Measurements from ENCODE around the gene ORC4.

The ORC4 gene

DNA sequence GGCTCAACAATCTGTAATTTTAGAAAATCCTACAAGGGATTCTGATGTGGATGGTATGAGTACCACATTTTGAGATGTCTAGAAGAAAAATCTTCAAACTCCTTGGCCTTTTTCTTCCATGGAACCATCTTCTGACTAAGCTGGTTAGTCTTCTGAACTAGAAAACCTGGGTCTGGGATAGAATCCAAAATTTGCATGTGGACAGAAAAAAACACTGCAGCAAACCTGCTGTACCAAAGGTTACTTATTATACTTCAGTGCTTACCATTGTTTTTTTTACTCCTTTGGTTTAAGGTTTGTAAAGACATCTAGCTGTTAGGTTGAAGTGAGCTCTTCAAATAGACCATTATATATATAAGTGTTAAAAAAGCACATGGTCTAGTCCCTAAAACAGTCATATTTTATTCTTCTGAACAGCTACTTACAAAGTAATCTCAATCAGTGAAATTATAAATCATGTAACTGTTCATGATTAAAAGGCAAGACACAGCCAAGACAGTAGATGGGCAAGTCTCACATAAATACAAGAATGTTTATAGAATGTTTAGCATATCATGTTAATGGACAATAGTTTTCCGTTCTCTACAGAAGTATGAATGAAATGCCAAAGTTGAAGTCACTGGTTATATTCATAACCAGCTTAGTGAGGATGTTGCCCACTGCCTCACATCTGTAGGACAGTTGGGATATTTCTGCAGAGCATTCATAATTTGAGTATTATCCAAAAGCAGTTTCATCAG lies 85.5 kb downstream of the ORC4 start:
- DNase-seq (ENCODE audit: low read depth in 1 of 2, low spot score in 1 of 2) = no peak

DNA sequence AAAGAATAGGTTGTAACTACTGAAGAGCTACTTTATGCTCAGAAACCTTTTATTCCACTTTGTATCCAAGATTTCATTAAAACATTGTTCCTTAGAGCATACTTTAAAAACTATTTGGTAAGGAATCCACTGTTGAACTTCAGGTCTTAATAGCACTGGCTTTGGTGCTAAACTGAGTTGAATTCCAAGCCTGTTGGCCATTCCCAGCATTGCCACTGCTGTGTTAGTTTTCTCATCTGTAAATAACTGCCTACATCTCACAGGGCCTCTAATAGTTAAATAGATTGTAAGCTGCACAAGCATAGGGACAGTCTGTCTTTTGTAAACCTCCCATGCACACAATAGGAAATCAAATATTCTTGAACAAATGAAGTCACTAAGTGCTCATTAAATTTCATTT lies 86.6 kb downstream of the ORC4 start:
- no peak for DNase-seq (ENCODE audit: low read depth in 1 of 2, low spot score in 1 of 2)

DNA sequence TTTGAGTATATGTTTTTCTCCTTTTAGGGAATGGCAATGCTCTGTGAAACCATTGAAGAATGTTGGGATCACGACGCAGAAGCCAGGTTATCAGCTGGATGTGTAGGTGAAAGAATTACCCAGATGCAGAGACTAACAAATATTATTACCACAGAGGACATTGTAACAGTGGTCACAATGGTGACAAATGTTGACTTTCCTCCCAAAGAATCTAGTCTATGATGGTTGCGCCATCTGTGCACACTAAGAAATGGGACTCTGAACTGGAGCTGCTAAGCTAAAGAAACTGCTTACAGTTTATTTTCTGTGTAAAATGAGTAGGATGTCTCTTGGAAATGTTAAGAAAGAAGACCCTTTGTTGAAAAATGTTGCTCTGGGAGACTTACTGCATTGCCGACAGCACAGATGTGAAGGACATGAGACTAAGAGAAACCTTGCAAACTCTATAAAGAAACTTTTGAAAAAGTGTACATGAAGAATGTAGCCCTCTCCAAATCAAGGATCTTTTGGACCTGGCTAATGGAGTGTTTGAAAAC lies 93.4 kb downstream of the ORC4 start:
- no peak for DNase-seq (ENCODE audit: low read depth in 1 of 2, low spot score in 1 of 2)

- DNase-seq (ENCODE audit: low read depth in 1 of 2, low spot score in 1 of 2) = no peak
These were observed 94.7 kb downstream of the ORC4 start for GRCh38 chr2:147925886-147926285.

GRCh38 chr2:147924647-147925046 lies 95.9 kb downstream of the ORC4 start:
- DNase-seq (ENCODE audit: low read depth in 1 of 2, low spot score in 1 of 2) = no peak

DNA sequence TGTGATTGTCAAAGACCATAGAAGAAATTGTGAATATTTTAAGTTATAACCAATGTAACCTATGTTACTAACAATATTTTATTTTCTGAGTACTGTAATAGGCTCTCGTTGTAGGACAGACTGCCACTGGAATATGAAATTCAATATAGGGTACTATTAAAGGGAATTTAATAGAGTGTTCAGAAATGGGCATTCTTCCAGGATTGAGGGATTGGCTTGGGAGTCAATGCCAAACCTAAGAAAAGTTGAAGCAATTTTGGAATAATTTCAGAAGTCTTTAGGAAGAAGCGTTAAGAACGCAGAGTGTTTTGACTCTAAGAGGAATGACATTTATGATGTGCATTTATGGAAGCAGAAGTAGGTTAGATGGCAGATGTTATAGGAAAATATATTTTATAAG lies 96.7 kb downstream of the ORC4 start:
- DNase-seq (ENCODE audit: low read depth in 1 of 2, low spot score in 1 of 2) = no peak

- DNase-seq (ENCODE audit: low read depth in 1 of 2, low spot score in 1 of 2) = no peak
These were observed 103.4 kb downstream of the ORC4 start for GRCh38 chr2:147917161-147917560.

DNA sequence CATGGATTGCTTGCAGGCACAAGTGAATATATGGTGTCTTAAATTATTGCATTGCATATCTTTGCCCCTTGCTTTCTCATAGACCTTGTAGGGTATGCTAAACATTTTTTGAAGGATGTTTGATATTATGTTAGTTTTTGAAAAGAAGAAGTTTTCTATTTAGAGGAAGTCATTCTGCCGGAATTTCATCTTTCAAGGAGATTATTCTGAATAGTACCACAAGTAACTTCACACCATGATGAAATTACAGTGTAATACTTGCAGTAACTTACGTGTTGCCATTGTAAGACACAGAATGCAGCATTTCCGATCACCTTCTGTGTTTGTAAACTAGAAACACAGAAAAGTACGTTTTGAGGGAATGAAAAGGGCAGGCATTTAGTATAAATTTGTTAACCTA lies 103.8 kb downstream of the ORC4 start:
- no peak for DNase-seq (ENCODE audit: low read depth in 1 of 2, low spot score in 1 of 2)

GRCh38 chr2:147916067-147916466 lies 104.5 kb downstream of the ORC4 start:
- DNase-seq (ENCODE audit: low read depth in 1 of 2, low spot score in 1 of 2) = no peak

GRCh38 chr2:147913701-147914480 lies 106.6 kb downstream of the ORC4 start:
- no peak for DNase-seq (ENCODE audit: low read depth in 1 of 2, low spot score in 1 of 2)

GRCh38 chr2:147910990-147911473 lies 109.5 kb downstream of the ORC4 start:
- DNase-seq (ENCODE audit: low read depth in 1 of 2, low spot score in 1 of 2) = peak in 1 of 2 donors; percentile 51

GRCh38 chr2:147909178-147909577 lies 111.4 kb downstream of the ORC4 start:
- no peak for DNase-seq (ENCODE audit: low read depth in 1 of 2, low spot score in 1 of 2)

DNA sequence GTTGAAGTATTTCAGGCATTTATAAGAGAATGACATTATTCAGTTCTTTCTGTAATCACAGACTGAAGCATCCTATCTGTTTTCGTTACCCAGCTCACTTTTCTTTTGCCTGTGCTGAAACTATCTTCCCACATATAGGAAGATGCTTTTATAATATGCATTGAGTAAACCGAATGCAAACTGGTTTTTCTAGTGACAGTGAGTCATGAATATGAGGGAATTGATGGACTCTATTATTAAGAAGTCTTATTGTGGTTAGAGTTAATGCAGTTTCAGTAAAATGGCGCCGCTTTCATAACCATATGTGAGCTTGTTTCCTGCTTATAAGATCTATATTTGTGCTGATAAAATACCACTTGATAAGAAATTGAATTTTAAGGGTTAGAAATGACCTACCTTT lies 116.5 kb downstream of the ORC4 start:
- DNase-seq (ENCODE audit: low read depth in 1 of 2, low spot score in 1 of 2) = no peak

GRCh38 chr2:147888680-147889079 lies 131.9 kb downstream of the ORC4 start:
- DNase-seq (ENCODE audit: low read depth in 1 of 2, low spot score in 1 of 2) = no peak

- no peak for DNase-seq (ENCODE audit: low read depth in 1 of 2, low spot score in 1 of 2)
These were observed 134.4 kb downstream of the ORC4 start for GRCh38 chr2:147886136-147886535.

DNA sequence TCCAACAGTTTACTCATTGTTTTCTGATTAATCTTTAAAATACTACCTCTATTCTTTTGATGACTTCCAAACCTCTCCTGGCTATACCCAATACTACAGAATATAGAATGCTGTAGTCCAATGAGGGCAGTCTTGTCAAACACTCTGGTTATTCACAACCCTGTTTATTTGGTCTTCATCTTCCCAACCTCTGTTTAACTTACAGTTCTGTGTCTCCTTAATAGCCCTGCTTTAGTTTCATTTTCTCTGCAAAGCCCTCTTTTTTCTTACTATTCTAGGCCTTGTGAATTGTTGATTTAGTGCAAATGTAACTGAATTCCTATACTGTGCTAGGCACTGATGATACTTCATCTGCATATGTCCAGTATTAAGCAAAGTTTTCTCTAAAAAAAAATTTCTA lies 135.7 kb downstream of the ORC4 start:
- DNase-seq (ENCODE audit: low read depth in 1 of 2, low spot score in 1 of 2) = no peak

DNA sequence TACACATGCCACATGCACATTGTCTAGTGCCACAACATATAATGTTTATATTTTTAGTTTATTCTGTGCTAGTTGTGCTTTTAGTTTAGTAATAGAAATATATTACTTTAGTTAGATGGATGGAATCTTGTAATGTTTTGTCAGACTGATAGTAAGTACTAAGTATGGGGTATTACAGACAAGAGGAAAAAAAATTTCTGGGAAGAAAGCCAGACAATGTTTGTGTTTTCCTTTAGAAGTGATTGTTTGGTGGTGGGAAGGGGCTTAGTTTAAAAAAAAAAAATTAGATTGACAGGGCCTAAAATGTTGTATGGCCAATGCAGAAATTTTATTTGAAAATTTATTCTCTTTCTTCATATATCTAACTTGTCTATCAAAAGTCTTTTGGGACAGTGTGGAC lies 137.9 kb downstream of the ORC4 start:
- DNase-seq (ENCODE audit: low read depth in 1 of 2, low spot score in 1 of 2) = no peak

Measured in activated CD4-positive, alpha-beta T cell treated with anti-CD3 and anti-CD28 coated beads, Interleukin-2, amount 50 U/mL, for 24 hours (primary cell).